HCT116 (cell line): ENCODE data around the gene ZNF423. TPM values are rescaled to one million over a fixed set of nuclear protein-coding genes. Genes with fewer than 3 reads are reported as not detected.

Source experiments
- ATAC-seq: fragments of 200-7000 bp; cut with Tn5 transposase; 2 replicates; pipeline ENCODE4 v1.9.1; 2020; ENCODE audit warnings: mild to moderate bottlenecking, moderate library complexity
- BruUV-seq: library from RNA; stranded (reverse); fragments of 400-500 nt; replicated peaks from 2 replicates; lab custom pipeline; 2021; lab: Mats Ljungman, UMichigan
- CTCF ChIA-PET: fragments of 300-600 bp; sonication (Branson Sonifier 250); formaldehyde crosslinking; loops from one replicate; lab custom pipeline; 2021; ENCODE audit warnings: antibody characterized with exemption; lab: Charles Lee
- POLR2A ChIA-PET: fragments of 300-600, 350-600 bp; sonication (Branson Sonifier 250); formaldehyde crosslinking; loops from one replicate; lab custom pipeline; 2021; ENCODE audit warnings: antibody characterized with exemption; lab: Charles Lee
- RAD21 ChIA-PET, 2 experiments: fragments of 300-600 bp; sonication (Branson Sonifier 250); formaldehyde crosslinking; loops; one replicate each; lab custom pipeline; 2023; ENCODE audit warnings: low total read pairs in 2 of 2; ENCODE audit not compliant: uncharacterized antibody in 2 of 2, unreplicated experiment in 2 of 2, low non-redundant PET in 1 of 2; lab: Charles Lee
- DNase-seq: peaks from one replicate; pipeline ENCODE4 v3.0.0-alpha.2; 2010; ENCODE audit warnings: low read depth, low spot score
- H2AFZ ChIP-seq: fragments of 200-600 bp; shearing (Covaris generic), sonication (generic); 2 replicates; pipeline ENCODE4 v1.6.1; 2017; ENCODE audit warnings: low read depth, mixed run types, mixed read lengths, antibody characterized with exemption, low read length; ENCODE audit not compliant: poor library complexity, severe bottlenecking
- H3K27ac ChIP-seq: 2 replicates; pipeline ENCODE4 v1.5.1; 2012; ENCODE audit warnings: low read depth, low read length
- H3K27me3 ChIP-seq: fragments of 200-600 bp; sonication (generic); 2 replicates; pipeline ENCODE4 v1.6.1; 2016; ENCODE audit warnings: mixed run types, low read length, mixed read lengths; ENCODE audit not compliant: insufficient read depth
- H3K36me3 ChIP-seq, 2 experiments: fragments of 200-500 bp in 1 of 2; fragments of 200-600 bp in 1 of 2; sonication (Bioruptor generic) in 1 of 2; sonication (generic) in 1 of 2; 2 replicates each; pipeline versions ENCODE4 v1.5.1 to v1.6.1; 2014 to 2016; ENCODE audit warnings: low read length in 2 of 2, inconsistent platforms in 1 of 2, mixed read lengths in 1 of 2, mixed run types in 1 of 2; ENCODE audit not compliant: insufficient read depth in 2 of 2, control insufficient read depth in 1 of 2
- H3K4me1 ChIP-seq, 2 experiments: fragments of 200-600 bp in 1 of 2; sonication (generic) in 1 of 2; 2 replicates each; pipeline versions ENCODE4 v1.5.1 to v1.6.1; 2012 to 2017; ENCODE audit warnings: low read length in 2 of 2, inconsistent platforms in 1 of 2, mild to moderate bottlenecking in 1 of 2, mixed read lengths in 1 of 2, mixed run types in 1 of 2, moderate library complexity in 1 of 2; ENCODE audit not compliant: insufficient read depth in 2 of 2, control insufficient read depth in 1 of 2
- H3K4me2 ChIP-seq: fragments of 200-600 bp; sonication (generic); 2 replicates; pipeline ENCODE4 v1.6.1; 2017; ENCODE audit warnings: mixed run types, low read length, mixed read lengths
- H3K4me3 ChIP-seq, 2 experiments: fragments of 200-600 bp in 1 of 2; sonication (generic) in 1 of 2; replicated peaks in 1 of 2; 2 replicates each; pipeline ENCODE4 v1.5.1; 2011 to 2016; ENCODE audit warnings: low read length in 2 of 2, control low read depth in 1 of 2, low read depth in 1 of 2, mild to moderate bottlenecking in 1 of 2, mixed read lengths in 1 of 2, mixed run types in 1 of 2
- H3K79me2 ChIP-seq: fragments of 200-600 bp; sonication (generic); 2 replicates; pipeline ENCODE4 v1.6.1; 2017; ENCODE audit warnings: mild to moderate bottlenecking, mixed run types, low read length, moderate library complexity, mixed read lengths; ENCODE audit not compliant: insufficient read depth
- H3K9ac ChIP-seq: fragments of 200-600 bp; sonication (generic); 2 replicates; pipeline ENCODE4 v1.6.1; 2016; ENCODE audit warnings: low read length, mixed read lengths
- H3K9me2 ChIP-seq: fragments of 200-600 bp; sonication (generic), shearing (Covaris generic); 2 replicates; pipeline ENCODE4 v1.6.1; 2017; ENCODE audit warnings: mixed run types, mild to moderate bottlenecking, moderate library complexity; ENCODE audit not compliant: insufficient read depth
- H3K9me3 ChIP-seq, 2 experiments: fragments of 200-500 bp in 1 of 2; fragments of 200-600 bp in 1 of 2; sonication (Bioruptor generic) in 1 of 2; sonication (generic) in 1 of 2; 2 replicates each; pipeline ENCODE4 v1.6.1; 2014 to 2017; ENCODE audit warnings: low read length in 2 of 2, mixed read lengths in 2 of 2, inconsistent platforms in 1 of 2, low read depth in 1 of 2, mild to moderate bottlenecking in 1 of 2, mixed run types in 1 of 2, moderate library complexity in 1 of 2; ENCODE audit not compliant: control insufficient read depth in 1 of 2, insufficient read depth in 1 of 2
- H4K20me1 ChIP-seq: fragments of 200-600 bp; sonication (generic), shearing (Covaris generic); 2 replicates; pipeline ENCODE4 v1.6.1; 2017; ENCODE audit warnings: mixed run types, mild to moderate bottlenecking, moderate library complexity; ENCODE audit not compliant: insufficient read depth
- ATF3 ChIP-seq: IDR thresholded peaks from 2 replicates; pipeline ENCODE4 v1.6.1; 2012
- CTCF ChIP-seq, 3 experiments: fragments of 200-600 bp in 1 of 3; sonication (generic) in 1 of 3; IDR thresholded peaks in 2 of 3; conservative IDR thresholded peaks in 1 of 3; 2 replicates each; pipeline ENCODE4 v1.5.1; 2012 to 2017; ENCODE audit warnings: low read depth in 2 of 3, low read length in 2 of 3, antibody characterized with exemption in 1 of 3, borderline replicate concordance in 1 of 3, control low read depth in 1 of 3, mild to moderate bottlenecking in 1 of 3, mixed read lengths in 1 of 3, mixed run types in 1 of 3, moderate library complexity in 1 of 3; ENCODE audit not compliant: insufficient read depth in 1 of 3
- EGR1 ChIP-seq: IDR thresholded peaks from 2 replicates; pipeline ENCODE4 v1.6.1; 2012; ENCODE audit warnings: low read depth
- FOSL1 ChIP-seq: IDR thresholded peaks from 2 replicates; pipeline ENCODE4 v1.6.1; 2012; ENCODE audit warnings: low read depth
- MAX ChIP-seq: IDR thresholded peaks from 2 replicates; pipeline ENCODE4 v1.6.1; 2012
- POLR2AphosphoS5 ChIP-seq: IDR thresholded peaks from 2 replicates; pipeline ENCODE4 v1.6.1; 2011; ENCODE audit warnings: mild to moderate bottlenecking, low read depth, low read length, moderate library complexity
- REST ChIP-seq: IDR thresholded peaks from 2 replicates; pipeline ENCODE4 v1.6.1; 2012; ENCODE audit warnings: low read depth
- SIN3A ChIP-seq: IDR thresholded peaks from 2 replicates; pipeline ENCODE4 v1.6.1; 2012; ENCODE audit warnings: low read depth
- SP1 ChIP-seq: IDR thresholded peaks from 2 replicates; pipeline ENCODE4 v1.6.1; 2012; ENCODE audit warnings: low read depth
- TCF7L2 ChIP-seq: IDR thresholded peaks from 2 replicates; pipeline ENCODE4 v1.7.0; 2011; ENCODE audit warnings: borderline replicate concordance, inconsistent platforms; ENCODE audit not compliant: insufficient read depth, insufficient read length; ENCODE audit errors: extremely low read depth
- ZFX ChIP-seq: fragments of 450-650 bp; IDR thresholded peaks from 2 replicates; pipeline ENCODE4 v1.6.1; 2017
- intact Hi-C: fragments of 100-400 bp; cut with micrococcal nuclease; formaldehyde crosslinking; loops from 2 replicates; pipeline ENCODE4 v1.10.0; 2022
- total RNA-seq: library from RNA; stranded (reverse); gene quantifications from one replicate; pipeline ENCODE4 v1.2.1, GENCODE V29; 2021; ENCODE audit not compliant: unreplicated experiment

The ZNF423 gene
- total RNA-seq, 1 experiment from 2014 or later: 0.22 TPM

GRCh38 chr16:49469930-49470451, 385.9 kb downstream of the ZNF423 start:
- H3K9me3 ChIP-seq: no peaks in the 10 kb centered on the region
- ChIA-PET POLR2A (no interaction called here), CTCF (no interaction called here)

More at GRCh38 chr16:49469930-49470451, 385.9 kb downstream of the ZNF423 start:
- no peak for DNase-seq
- no peak overlapping the region for H3K4me2 ChIP-seq
- H4K20me1 ChIP-seq: no peaks in the 10 kb centered on the region
- no peak for ATAC-seq
- TF ChIP-seq ATF3 (no peak), EGR1 (no peak), SIN3A (no peak), ZFX (no peak), MAX (no peak), POLR2AphosphoS5 (no peak), CTCF (IDR thresholded peaks at IDR 0.05 in 2 of 3, conservative IDR thresholded peaks at IDR 0.05 in 1 of 3; ENCODE audit: borderline replicate concordance in 1 of 3, insufficient read depth in 1 of 3, low read depth in 2 of 3, low read length in 2 of 3) (no peak), FOSL1 (no peak), TCF7L2 (no peak), SP1 (no peak), REST (no peak)
- no TSS peak for BruUV-seq
- intact Hi-C loops: no loop called here
- H2AFZ ChIP-seq: no peak overlapping the region
- H3K36me3 ChIP-seq: no peaks in the 10 kb centered on the region
- no peak overlapping the region for H3K4me3 ChIP-seq
- no peaks in the 10 kb centered on the region for H3K4me1 ChIP-seq
- RAD21 ChIA-PET: no interaction called here
- H3K27me3 ChIP-seq: peaks cover 27% of the 10 kb centered on the region
- no peak overlapping the region for H3K9ac ChIP-seq
- no peaks in the 10 kb centered on the region for H3K9me2 ChIP-seq
- no peaks in the 10 kb centered on the region for H3K79me2 ChIP-seq
- no peak overlapping the region for H3K27ac ChIP-seq
